ENCODE results near the gene LCLAT1.

- no peak for TF ChIP-seq CTCF (IDR thresholded peaks at IDR 0.05; ENCODE audit: low read length)
- TF ChIP-seq EZH2 (IDR thresholded peaks at IDR 0.05; ENCODE audit: borderline replicate concordance, low read length): no peak
Measured at GRCh38 chr2:30403592-30404312, 43.3 kb upstream of the LCLAT1 start.

All from OCI-LY1 (cell line).